ENCODE results near the gene PRRX1. TPM values are rescaled to one million over a fixed set of nuclear protein-coding genes. Genes with fewer than 3 reads are reported as not detected.
A peak's percentile ranks its signal among the peaks of the same experiment; 100 is the strongest.

Gene PRRX1
- total RNA-seq, 2 experiments from 2014 or later, result not detected

GRCh38 chr1:170657275-170657853 is 6.6 kb upstream of the PRRX1 start:
- Mint-ChIP-seq H3K27me3 (peaks cover 49% of the 10 kb centered on the region), H3K27ac (no peak overlapping the region), H3K4me3 (no peak overlapping the region), H3K36me3 (ENCODE audit: low read depth) (no peaks in the 10 kb centered on the region), H3K9me3 (ENCODE audit: low read depth) (no peaks in the 10 kb centered on the region), H3K4me1 (peaks cover 4% of the 10 kb centered on the region)
- intact Hi-C loops (cut with DNase I, micrococcal nuclease), result no loop called here
- ChIA-PET POLR2A (interaction anchor here (0.6 kb wide), 1 partner anchor 686 kb away, joined by 7 read pairs; no protein-coding TSS in a partner anchor), CTCF (interaction anchor here (1.3 kb wide), 1 partner anchor 31 kb away, joined by 4 read pairs; no protein-coding TSS in a partner anchor)
- no peak for ATAC-seq
- DNase-seq, result no peak

- ChIA-PET POLR2A (no interaction called here), CTCF (interaction anchor here (0.5 kb wide), 1 partner anchor 249 kb away, joined by 6 read pairs; no protein-coding TSS in a partner anchor)
- no peak overlapping the region for H3K4me3 Mint-ChIP-seq
- H3K27me3 Mint-ChIP-seq, result peaks cover 49% of the 10 kb centered on the region
- no peak overlapping the region for H3K27ac Mint-ChIP-seq
- H3K4me1 Mint-ChIP-seq, result peaks cover 9% of the 10 kb centered on the region
- no peaks in the 10 kb centered on the region for H3K36me3 Mint-ChIP-seq (ENCODE audit: low read depth)
- DNase-seq, result no peak
- intact Hi-C loops (cut with DNase I, micrococcal nuclease), result loop anchor here in 1 of 2 experiments (5.0 kb wide), 1 partner anchor 53 kb away; no protein-coding TSS in a partner anchor
- no peaks in the 10 kb centered on the region for H3K9me3 Mint-ChIP-seq (ENCODE audit: low read depth)
- no peak for ATAC-seq
These were observed 4.4 kb upstream of the PRRX1 start for GRCh38 chr1:170659399-170660035.

GRCh38 chr1:170660281-170660713 is 3.6 kb upstream of the PRRX1 start:
- ChIA-PET POLR2A (no interaction called here), CTCF (interaction anchor here (0.5 kb wide), 1 partner anchor 250 kb away, joined by 6 read pairs; no protein-coding TSS in a partner anchor)
- H3K4me3 Mint-ChIP-seq, result no peak overlapping the region
- H3K36me3 Mint-ChIP-seq (ENCODE audit: low read depth), result no peaks in the 10 kb centered on the region
- intact Hi-C loops (cut with DNase I, micrococcal nuclease), result loop anchor here in 1 of 2 experiments (5.0 kb wide), 1 partner anchor 52 kb away; no protein-coding TSS in a partner anchor
- no peak for ATAC-seq
- H3K27me3 Mint-ChIP-seq, result peaks cover 52% of the 10 kb centered on the region
- no peak for DNase-seq
- no peak overlapping the region for H3K27ac Mint-ChIP-seq
- H3K9me3 Mint-ChIP-seq (ENCODE audit: low read depth), result no peaks in the 10 kb centered on the region
- peaks cover 17% of the 10 kb centered on the region for H3K4me1 Mint-ChIP-seq

DNA sequence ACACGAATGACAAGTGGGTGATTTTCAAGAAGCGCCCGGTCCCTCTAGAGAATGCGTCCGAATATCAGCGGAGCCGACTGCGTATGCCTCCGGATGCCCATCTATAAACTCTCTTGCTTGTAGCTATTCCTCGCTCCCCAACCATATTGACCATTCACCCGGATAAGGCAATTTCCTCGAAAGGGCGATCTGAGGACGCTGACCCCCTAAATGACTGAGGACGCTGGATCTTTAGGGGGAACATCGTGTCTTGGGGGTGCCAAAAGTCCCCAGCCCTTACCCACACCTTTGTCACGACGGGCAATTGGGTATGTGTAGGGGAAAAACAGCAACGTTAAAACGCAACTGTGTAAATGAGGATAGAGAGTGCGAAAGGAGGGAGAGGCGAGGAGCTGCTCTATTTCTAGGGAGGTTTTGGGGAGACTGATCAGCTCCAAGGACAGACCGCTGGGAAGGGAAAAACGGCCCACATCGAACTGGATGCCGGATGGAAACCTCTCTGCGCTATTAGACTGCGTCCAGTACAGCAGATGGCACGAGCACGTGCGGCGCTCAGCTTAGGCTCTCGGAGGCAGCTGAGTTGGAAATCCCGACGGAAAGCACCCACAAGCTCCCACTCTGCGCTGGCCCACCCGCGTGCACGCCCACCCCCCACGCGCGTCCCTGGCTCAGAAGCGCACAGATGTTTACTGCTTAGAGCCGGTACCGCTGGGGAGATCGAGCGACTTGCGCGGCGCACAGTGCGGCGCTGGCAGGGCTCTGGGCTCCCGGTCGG is 2.9 kb upstream of the PRRX1 start:
- H3K27ac Mint-ChIP-seq, result no peak overlapping the region
- POLR2A ChIA-PET, result no interaction called here
- DNase-seq (no peak), ATAC-seq (no peak)
- intact Hi-C loops (cut with DNase I, micrococcal nuclease), result loop anchor here in 1 of 2 experiments (5.0 kb wide), 1 partner anchor 51 kb away; no protein-coding TSS in a partner anchor
- H3K36me3 Mint-ChIP-seq (ENCODE audit: low read depth), result no peaks in the 10 kb centered on the region
- peaks cover 19% of the 10 kb centered on the region for H3K4me1 Mint-ChIP-seq
- no peak overlapping the region for H3K4me3 Mint-ChIP-seq
- CTCF ChIA-PET, result no interaction called here
- H3K27me3 Mint-ChIP-seq, result peaks cover 54% of the 10 kb centered on the region
- H3K9me3 Mint-ChIP-seq (ENCODE audit: low read depth), result no peaks in the 10 kb centered on the region

GRCh38 chr1:170661646-170662411 is 2.1 kb upstream of the PRRX1 start:
- ATAC-seq (no peak), DNase-seq (no peak)
- POLR2A ChIA-PET, result no interaction called here
- Mint-ChIP-seq H3K4me3 (no peak overlapping the region), H3K27me3 (peaks cover 60% of the 10 kb centered on the region), H3K4me1 (peaks cover 24% of the 10 kb centered on the region), H3K27ac (no peak overlapping the region), H3K36me3 (ENCODE audit: low read depth) (no peaks in the 10 kb centered on the region), H3K9me3 (ENCODE audit: low read depth) (no peaks in the 10 kb centered on the region)
- intact Hi-C loops (cut with DNase I, micrococcal nuclease), result loop anchor here in 1 of 2 experiments (1.0 to 5.0 kb wide), 2 partner anchors 9 to 50 kb away; no protein-coding TSS in a partner anchor
- CTCF ChIA-PET, result no interaction called here

- Mint-ChIP-seq H3K9me3 (ENCODE audit: low read depth) (no peaks in the 10 kb centered on the region), H3K4me1 (peaks cover 29% of the 10 kb centered on the region), H3K36me3 (ENCODE audit: low read depth) (no peaks in the 10 kb centered on the region), H3K27me3 (peaks cover 68% of the 10 kb centered on the region), H3K4me3 (no peak overlapping the region), H3K27ac (no peak overlapping the region)
- intact Hi-C loops (cut with DNase I, micrococcal nuclease), result loop anchor here in 1 of 2 experiments (1.0 to 5.0 kb wide), 2 partner anchors 9 to 50 kb away; no protein-coding TSS in a partner anchor
- ChIA-PET CTCF (no interaction called here), POLR2A (no interaction called here)
- no peak for DNase-seq
- no peak for ATAC-seq
These were observed 1.1 kb upstream of the PRRX1 start for GRCh38 chr1:170662561-170663403.

- no peak for ATAC-seq
- Mint-ChIP-seq H3K27ac (no peak overlapping the region), H3K4me1 (peaks cover 34% of the 10 kb centered on the region), H3K27me3 (peaks cover 72% of the 10 kb centered on the region), H3K36me3 (ENCODE audit: low read depth) (no peaks in the 10 kb centered on the region), H3K9me3 (ENCODE audit: low read depth) (no peaks in the 10 kb centered on the region), H3K4me3 (no peak overlapping the region)
- ChIA-PET POLR2A (no interaction called here), CTCF (no interaction called here)
- DNase-seq, result no peak
- intact Hi-C loops (cut with DNase I, micrococcal nuclease), result loop anchor here in 1 of 2 experiments (5.0 kb wide), 1 partner anchor 49 kb away; no protein-coding TSS in a partner anchor
These were observed 383 bp upstream of the PRRX1 start for GRCh38 chr1:170663404-170664092.

- H3K9me3 Mint-ChIP-seq (ENCODE audit: low read depth), result no peaks in the 10 kb centered on the region
- H3K27me3 Mint-ChIP-seq, result peaks cover 73% of the 10 kb centered on the region
- peak overlapping the region; percentile 10 for H3K4me3 Mint-ChIP-seq
- no peaks in the 10 kb centered on the region for H3K36me3 Mint-ChIP-seq (ENCODE audit: low read depth)
- DNase-seq (no peak), ATAC-seq (no peak)
- ChIA-PET POLR2A (no interaction called here), CTCF (no interaction called here)
- H3K27ac Mint-ChIP-seq, result no peak overlapping the region
- H3K4me1 Mint-ChIP-seq, result peaks cover 34% of the 10 kb centered on the region
- intact Hi-C loops (cut with DNase I, micrococcal nuclease), result loop anchor here (5.0 kb wide), 3 partner anchors 47 to 733 kb away; partner anchors contain the start of gene GORAB (in 2 of the 2)
These were observed 1.1 kb downstream of the PRRX1 start for GRCh38 chr1:170664828-170665612.

DNA sequence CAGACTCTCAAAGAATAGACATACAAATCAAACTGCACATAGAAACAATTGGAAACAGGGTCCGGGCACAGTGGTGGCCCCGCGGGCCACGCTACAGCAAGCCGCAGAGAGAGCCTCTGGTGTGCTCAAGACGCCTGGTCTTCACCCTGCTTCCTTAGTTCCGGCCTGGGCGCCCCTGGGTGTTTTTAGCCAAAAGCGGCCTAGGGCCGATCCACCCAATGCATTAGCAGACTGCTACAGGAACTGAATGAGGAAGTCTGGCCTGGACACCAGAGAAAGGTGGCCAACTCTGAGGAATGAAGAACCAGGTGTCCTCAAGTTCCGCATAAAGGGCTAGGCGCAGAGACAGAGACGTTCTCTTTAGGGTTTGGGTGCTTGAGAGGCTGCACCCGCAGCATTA is 1.7 kb downstream of the PRRX1 start:
- Mint-ChIP-seq H3K36me3 (ENCODE audit: low read depth) (no peaks in the 10 kb centered on the region), H3K4me3 (no peak overlapping the region), H3K27ac (no peak overlapping the region), H3K9me3 (ENCODE audit: low read depth) (no peaks in the 10 kb centered on the region), H3K4me1 (peaks cover 34% of the 10 kb centered on the region), H3K27me3 (peaks cover 77% of the 10 kb centered on the region)
- ATAC-seq, result no peak
- POLR2A ChIA-PET, result no interaction called here
- intact Hi-C loops (cut with DNase I, micrococcal nuclease), result loop anchor here (5.0 kb wide), 2 partner anchors 133 to 733 kb away; partner anchors contain the start of gene GORAB (in 2 of the 2)
- CTCF ChIA-PET, result no interaction called here
- DNase-seq, result no peak
